Measurements from ENCODE around the gene SLC12A2. TPM values are rescaled to one million over a fixed set of nuclear protein-coding genes. Genes with fewer than 3 reads are reported as not detected.

The SLC12A2 gene
- total and polyA plus RNA-seq, 9 of the 15 experiments (the other 6 are each of a cell fraction or from before 2014, with no cell fraction given) = 5.1 to 20.3 (median 12.6) TPM

GRCh38 chr5:128201065-128201926 lies 117.7 kb downstream of the SLC12A2 start (continued):
- TF ChIP-seq RREB1 (CRISPR knock-in tag; IDR thresholded peaks at IDR 0.05) (no peak), STAT6 (CRISPR knock-in tag; IDR thresholded peaks at IDR 0.05) (no peak), NR2C2 (CRISPR knock-in tag; IDR thresholded peaks at IDR 0.05) (no peak), NR2C2 (tag; IDR thresholded peaks at IDR 0.05) (no peak), RBM17 (IDR thresholded peaks at IDR 0.05; ENCODE audit: borderline replicate concordance, low read depth, low read length) (no peak), USF2 (CRISPR knock-in tag; IDR thresholded peaks at IDR 0.05) (no peak), SIRT6 (IDR thresholded peaks at IDR 0.05; ENCODE audit: low read depth, low read length) (no peak), POU5F1 (IDR thresholded peaks at IDR 0.05; ENCODE audit: borderline replicate concordance, low read depth, low read length, partially characterized antibody) (no peak), STAG1 (CRISPR knock-in tag; IDR thresholded peaks at IDR 0.05; ENCODE audit: borderline replicate concordance) (peak; percentile 78; the same call in 1 of the 2 replicates), PTRF (tag; IDR thresholded peaks at IDR 0.05) (no peak), CTCF (IDR thresholded peaks at IDR 0.05 in 2 of 3, conservative IDR thresholded peaks at IDR 0.05 in 1 of 3; ENCODE audit: insufficient read depth in 2 of 3, low read depth in 1 of 3, low read length in 3 of 3) (peak; percentile 81 to 86 (median 83)), GATA2 (CRISPR knock-in tag; IDR thresholded peaks at IDR 0.05) (0 out of 2 replicates have a peak, but pooled peaks have one; percentile 10), MCM5 (IDR thresholded peaks at IDR 0.05; ENCODE audit: low read depth) (no peak), TOE1 (IDR thresholded peaks at IDR 0.05; ENCODE audit: borderline replicate concordance) (peak; percentile 76), TOE1 (CRISPR knock-in tag; IDR thresholded peaks at IDR 0.05; ENCODE audit: borderline replicate concordance, low read depth) (no peak)
